ENCODE data around the gene SMIM21. TPM values are rescaled to one million over a fixed set of nuclear protein-coding genes. Genes with fewer than 3 reads are reported as not detected.

Gene SMIM21
- total RNA-seq, 1 experiment from 2014 or later = not detected

DNA sequence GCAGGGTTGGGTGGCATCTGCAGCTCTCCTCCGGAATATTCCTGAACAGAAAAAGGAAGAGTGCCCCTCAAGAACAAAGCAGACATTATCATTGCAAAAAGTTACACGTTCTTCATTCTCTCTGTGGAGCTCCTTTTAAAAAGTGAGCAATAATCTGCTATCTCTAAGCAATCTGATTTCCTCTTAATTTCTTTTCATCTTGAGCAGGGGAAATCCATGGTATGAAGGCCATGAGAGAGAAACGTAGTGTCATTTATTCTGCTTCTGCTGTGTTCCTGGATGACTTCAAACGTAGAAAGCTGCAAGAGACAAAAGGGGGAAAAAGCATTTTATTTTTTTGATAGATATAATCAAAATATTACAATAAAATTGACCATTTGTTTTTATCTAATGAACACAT, 16.9 kb downstream of the SMIM21 start:
- H3K4me2 ChIP-seq (ENCODE audit: low read length) = no peak overlapping the region
- POLR2A ChIA-PET (ENCODE audit: unreplicated experiment) = no interaction called here
- H2AFZ ChIP-seq (ENCODE audit: low read length) = no peak overlapping the region
- TF ChIP-seq EZH2 (IDR thresholded peaks at IDR 0.05; ENCODE audit: low read length, unreplicated experiment) (no peak), EZH2phosphoT487 (IDR thresholded peaks at IDR 0.05; ENCODE audit: borderline replicate concordance, low read length) (no peak)
- TF ChIP-seq, protein P1, sequence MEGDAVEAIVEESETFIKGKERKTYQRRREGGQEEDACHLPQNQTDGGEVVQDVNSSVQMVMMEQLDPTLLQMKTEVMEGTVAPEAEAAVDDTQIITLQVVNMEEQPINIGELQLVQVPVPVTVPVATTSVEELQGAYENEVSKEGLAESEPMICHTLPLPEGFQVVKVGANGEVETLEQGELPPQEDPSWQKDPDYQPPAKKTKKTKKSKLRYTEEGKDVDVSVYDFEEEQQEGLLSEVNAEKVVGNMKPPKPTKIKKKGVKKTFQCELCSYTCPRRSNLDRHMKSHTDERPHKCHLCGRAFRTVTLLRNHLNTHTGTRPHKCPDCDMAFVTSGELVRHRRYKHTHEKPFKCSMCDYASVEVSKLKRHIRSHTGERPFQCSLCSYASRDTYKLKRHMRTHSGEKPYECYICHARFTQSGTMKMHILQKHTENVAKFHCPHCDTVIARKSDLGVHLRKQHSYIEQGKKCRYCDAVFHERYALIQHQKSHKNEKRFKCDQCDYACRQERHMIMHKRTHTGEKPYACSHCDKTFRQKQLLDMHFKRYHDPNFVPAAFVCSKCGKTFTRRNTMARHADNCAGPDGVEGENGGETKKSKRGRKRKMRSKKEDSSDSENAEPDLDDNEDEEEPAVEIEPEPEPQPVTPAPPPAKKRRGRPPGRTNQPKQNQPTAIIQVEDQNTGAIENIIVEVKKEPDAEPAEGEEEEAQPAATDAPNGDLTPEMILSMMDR (conservative IDR thresholded peaks at IDR 0.05; ENCODE audit: low read depth, low read length) = no peak
- H3K27ac ChIP-seq (ENCODE audit: low read length) = no peak overlapping the region
- H3K27me3 ChIP-seq (ENCODE audit: low read length) = peaks cover 10% of the 10 kb centered on the region; the same call in 1 of the 2 replicates
- CTCF ChIA-PET = no interaction called here
- ATAC-seq (no peak), DNase-seq (no peak)
- no peaks in the 10 kb centered on the region for H3K9me3 ChIP-seq (ENCODE audit: low read length)
- no TSS peak for BruUV-seq (replicated peaks)
- no peaks in the 10 kb centered on the region for H3F3A ChIP-seq (ENCODE audit: low read length, unreplicated experiment)
- intact Hi-C loops (cut with micrococcal nuclease) = no loop called here
- no peaks in the 10 kb centered on the region for H3K9me2 ChIP-seq (replicated peaks; ENCODE audit: low read length)
- no peaks in the 10 kb centered on the region for H3K36me3 ChIP-seq (ENCODE audit: low read depth, low read length)
- peaks cover 30% of the 10 kb centered on the region for H3K4me1 ChIP-seq (ENCODE audit: insufficient read depth, low read length)
- H3K9ac ChIP-seq (ENCODE audit: low read length) = no peak overlapping the region
- H3K4me3 ChIP-seq (ENCODE audit: low read length) = no peak overlapping the region
- no peaks in the 10 kb centered on the region for H3K79me2 ChIP-seq (ENCODE audit: low read length)
- no peaks in the 10 kb centered on the region for H4K20me1 ChIP-seq (ENCODE audit: low read length)

DNA sequence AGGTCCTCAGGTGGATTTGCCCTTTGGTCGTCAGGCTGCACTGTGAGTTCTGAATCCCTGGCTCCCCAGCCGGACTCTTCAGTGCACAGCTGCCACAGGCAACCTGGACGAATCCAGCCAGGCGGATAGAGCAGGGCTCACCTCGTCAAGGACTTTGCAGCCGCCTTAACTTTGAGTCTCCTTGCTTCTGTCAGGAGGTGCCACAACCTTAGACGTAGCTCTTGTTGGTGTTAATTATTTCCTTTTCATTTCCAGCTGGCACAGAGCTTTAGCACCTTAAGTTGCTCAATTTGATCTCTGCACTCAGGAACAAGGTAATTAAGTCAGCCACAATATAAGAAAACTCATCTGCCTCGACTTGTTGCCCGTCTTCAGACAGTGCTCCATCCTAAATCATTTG, 17.7 kb downstream of the SMIM21 start:
- CTCF ChIA-PET = no interaction called here
- intact Hi-C loops (cut with micrococcal nuclease) = no loop called here
- peaks cover 38% of the 10 kb centered on the region for H3K4me1 ChIP-seq (ENCODE audit: insufficient read depth, low read length)

More for the DNA sequence above, 17.7 kb downstream of the SMIM21 start:
- H3K27ac ChIP-seq (ENCODE audit: low read length) = peak overlapping the region; percentile 96
- H3K9me2 ChIP-seq (replicated peaks; ENCODE audit: low read length) = no peaks in the 10 kb centered on the region
- no peaks in the 10 kb centered on the region for H3K9me3 ChIP-seq (ENCODE audit: low read length)
- H4K20me1 ChIP-seq (ENCODE audit: low read length) = no peaks in the 10 kb centered on the region
- POLR2A ChIA-PET (ENCODE audit: unreplicated experiment) = no interaction called here
- no peak for TF ChIP-seq EZH2phosphoT487 (IDR thresholded peaks at IDR 0.05; ENCODE audit: borderline replicate concordance, low read length)
- TF ChIP-seq, protein P1 (conservative IDR thresholded peaks at IDR 0.05; ENCODE audit: low read depth, low read length) = no peak
- no peak for TF ChIP-seq EZH2 (IDR thresholded peaks at IDR 0.05; ENCODE audit: low read length, unreplicated experiment)
- no peak for DNase-seq
- no peak overlapping the region; the same call in 1 of the 2 replicates for H3K9ac ChIP-seq (ENCODE audit: low read length)
- no peak overlapping the region for H3K4me2 ChIP-seq (ENCODE audit: low read length)
- no TSS peak for BruUV-seq (replicated peaks)
- H3K79me2 ChIP-seq (ENCODE audit: low read length) = no peaks in the 10 kb centered on the region
- no peaks in the 10 kb centered on the region for H3K36me3 ChIP-seq (ENCODE audit: low read depth, low read length)
- peaks cover 3% of the 10 kb centered on the region; the same call in 1 of the 2 replicates for H3K27me3 ChIP-seq (ENCODE audit: low read length)
- H3K4me3 ChIP-seq (ENCODE audit: low read length) = no peak overlapping the region
- ATAC-seq = no peak
- no peak overlapping the region for H2AFZ ChIP-seq (ENCODE audit: low read length)
- H3F3A ChIP-seq (ENCODE audit: low read length, unreplicated experiment) = no peaks in the 10 kb centered on the region
